Pancreas (tissue), 10 donors: ENCODE data around the gene SYMPK. TPM values are rescaled to one million over a fixed set of nuclear protein-coding genes. Genes with fewer than 3 reads are reported as not detected.

Experiments used
- ATAC-seq, 4 donors: fragments of 200-7000 bp; cut with Tn5 transposase; one replicate each; pipeline versions ENCODE4 v1.8.0 to v1.9.1; 2020; ENCODE audit warnings: mild to moderate bottlenecking in 4 of 4, moderate library complexity in 4 of 4
- DNase-seq, 6 donors: peaks; one replicate each; pipeline ENCODE4 v3.0.0-alpha.2; 2020
- FAIRE-seq: peaks from 2 replicates; lab custom pipeline; 2012; peaks lifted over from hg19 to GRCh38; lab: Jason Lieb, UNC
- H3K27ac ChIP-seq, 4 donors: fragments of 200-600 bp; sonication (generic); 1 replicate in 3 of 4; 2 replicates in 1 of 4; pipeline versions ENCODE4 v1.5.0 to v1.8.0; 2020
- H3K27me3 ChIP-seq, 4 donors: fragments of 200-600 bp; one replicate each; pipeline ENCODE4 v1.8.0; 2021
- H3K36me3 ChIP-seq, 3 donors: fragments of 200-600 bp; sonication (generic) in 1 of 3; one replicate each; pipeline versions ENCODE4 v1.5.0 to v1.8.0; 2020 to 2021
- H3K4me1 ChIP-seq, 3 donors: fragments of 200-600 bp; one replicate each; pipeline ENCODE4 v1.8.0; 2021
- H3K4me3 ChIP-seq, 4 donors: fragments of 200-600 bp; sonication (generic) in 2 of 4; one replicate each; pipeline versions ENCODE4 v1.5.0 to v1.8.0; 2020 to 2021
- H3K9me3 ChIP-seq, 4 donors: fragments of 200-600 bp; one replicate each; pipeline ENCODE4 v1.8.0; 2021
- CTCF ChIP-seq, 4 donors: fragments of 200-600 bp; sonication (generic) in 3 of 4; IDR thresholded peaks; one replicate each; pipeline versions ENCODE4 v1.5.0 to v1.8.0; 2021; ENCODE audit warnings: antibody characterized with exemption in 4 of 4
- WGBS, 2 donors: extraction: QIAGEN DNeasy Blood & Tissue Kit; methylation state at CpG; one replicate each; pipeline ENCODE4 v1.1.7; 2013; 5-methylcytosine and 5-hydroxymethylcytosine counted together
- intact Hi-C, 3 donors: fragments of 100-400 bp; cut with DNase I; formaldehyde crosslinking; loops; one replicate each; pipeline versions ENCODE4 v1.11.1 to v1.14.2; 2022
- polyA plus RNA-seq, 2 donors: library from polyadenylated mRNA; stranded (reverse); fragments of 200-250 nt; gene quantifications; one replicate each; pipeline ENCODE4 v1.2.3, GENCODE V29; 2013
- total RNA-seq, 6 donors: library from RNA; stranded (reverse); fragmentation: NEBNext Ultra II Directional in 4 of 6; extraction: Animal tissue kit (Norgen Biotek cat#: 25700) in 4 of 6; gene quantifications; one replicate each; pipeline versions ENCODE4 v1.2.1 to v1.2.4, GENCODE V29; 2021 to 2023
- donor health status: healthy with polysubstance abuse.
- donor health status: DM: no; HTN: no; CAD: no; lungs with moderate emphysema.
- donor health status: DM: no; HTN: no; CAD: no.
- donor health status: control.
- donor health status: control.
- donor health status: Bipolar disorder and iron deficiency.
- donor health status: DM: yes; HTN: yes; CAD: no.
- donor health status: DM: no; HTN: no; CAD: no.
- donor health status: DM: no; HTN: no; CAD: no.
- donor health status: DM: yes; HTN: yes; CAD: no.

SYMPK gene
- total and polyA plus RNA-seq, 8 donors, result 25.7 to 142 (median 29.2) TPM

GRCh38 chr19:45863335-45863839 lies 440 bp upstream of the SYMPK start:
- WGBS, 2 donors, result 5 to 6% methylated on average over 22 of the region's 22 CpGs
- FAIRE-seq (no peak), DNase-seq (no peak), ATAC-seq (peak in 2 of 4 donors; percentile 0 to 1)
- peaks cover 0 to 15% (median 7%) of the 10 kb centered on the region in 3 donors for H3K4me1 ChIP-seq
- no peak for TF ChIP-seq CTCF (IDR thresholded peaks at IDR 0.05)
- peak overlapping the region in 3 of 4 donors; percentile 90 to 94 (median 94) for H3K4me3 ChIP-seq
- H3K27ac ChIP-seq, result peak overlapping the region; percentile 44 to 86 (median 67)
- no peaks in the 10 kb centered on the region for H3K27me3 ChIP-seq
- no peaks in the 10 kb centered on the region for H3K36me3 ChIP-seq
- intact Hi-C loops, result no loop called here
- H3K9me3 ChIP-seq, result no peaks in the 10 kb centered on the region

GRCh38 chr19:45862271-45862563 lies 730 bp downstream of the SYMPK start:
- ATAC-seq (no peak), FAIRE-seq (no peak)

GRCh38 chr19:45860359-45861259 lies 2.3 kb downstream of the SYMPK start:
- H3K36me3 ChIP-seq, result no peaks in the 10 kb centered on the region
- intact Hi-C loops, result no loop called here
- FAIRE-seq, result no peak
- no peak for TF ChIP-seq CTCF (IDR thresholded peaks at IDR 0.05)
- no peak overlapping the region for H3K4me3 ChIP-seq
- ATAC-seq, result no peak
- H3K27ac ChIP-seq, result no peak overlapping the region
- H3K9me3 ChIP-seq, result no peaks in the 10 kb centered on the region
- no peaks in the 10 kb centered on the region for H3K27me3 ChIP-seq
- peak in 1 of 6 donors; percentile 21 for DNase-seq
- WGBS, 2 donors, result 70 to 77% methylated on average over 15 of the region's 15 CpGs
- H3K4me1 ChIP-seq, result peaks cover 0 to 15% (median 7%) of the 10 kb centered on the region in 3 donors

More at GRCh38 chr19:45862271-45862563, 730 bp downstream of the SYMPK start:
- Histone ChIP-seq H3K4me3 (peak overlapping the region; percentile 88 to 94 (median 92)), H3K4me1 (peaks cover 0 to 15% (median 7%) of the 10 kb centered on the region in 3 donors), H3K9me3 (no peaks in the 10 kb centered on the region), H3K27ac (peak overlapping the region; percentile 58 to 91 (median 78)), H3K27me3 (no peaks in the 10 kb centered on the region), H3K36me3 (no peaks in the 10 kb centered on the region)
- peak in 1 of 6 donors; percentile 25 for DNase-seq
- 0 to 1% methylated on average over 11 of the region's 11 CpGs for WGBS, 2 donors
- TF ChIP-seq CTCF (IDR thresholded peaks at IDR 0.05), result no peak
- intact Hi-C loops, result no loop called here

GRCh38 chr19:45854167-45854778 lies 8.7 kb downstream of the SYMPK start:
- H3K36me3 ChIP-seq, result peaks cover 3 to 35% (median 8%) of the 10 kb centered on the region in 3 donors
- intact Hi-C loops, result no loop called here
- H3K27ac ChIP-seq, result no peak overlapping the region
- ATAC-seq (peak in 1 of 4 donors; percentile 17), DNase-seq (peak in 1 of 6 donors; percentile 53), FAIRE-seq (no peak)
- WGBS, 2 donors, result 90 to 98% methylated on average over 16 of the region's 16 CpGs
- no peaks in the 10 kb centered on the region for H3K9me3 ChIP-seq
- TF ChIP-seq CTCF (IDR thresholded peaks at IDR 0.05), result no peak
- no peak overlapping the region for H3K4me3 ChIP-seq
- H3K4me1 ChIP-seq, result no peaks in the 10 kb centered on the region
- H3K27me3 ChIP-seq, result no peaks in the 10 kb centered on the region
